Progenitor cell of endocrine pancreas (in vitro differentiated cells): Measurements from ENCODE around the gene EHBP1. TPM values are rescaled to one million over a fixed set of nuclear protein-coding genes. Genes with fewer than 3 reads are reported as not detected.

ENCODE experiments used
- DNase-seq: peaks from one replicate; pipeline ENCODE4 v3.0.0; 2021; ENCODE audit warnings: low spot score; ENCODE audit not compliant: unreplicated experiment
- H3K27ac Mint-ChIP-seq: 2 replicates; pipeline ENCODE4 v1.8.0; 2021; ENCODE audit warnings: mild to moderate bottlenecking, moderate library complexity, mixed read lengths
- H3K27me3 Mint-ChIP-seq: 2 replicates; pipeline ENCODE4 v1.8.0; 2021; ENCODE audit warnings: mixed read lengths
- H3K36me3 Mint-ChIP-seq: 2 replicates; pipeline ENCODE4 v1.8.0; 2022; ENCODE audit warnings: mixed read lengths; ENCODE audit not compliant: insufficient read depth
- H3K4me1 Mint-ChIP-seq: 2 replicates; pipeline ENCODE4 v1.8.0; 2021; ENCODE audit warnings: low read depth, mixed read lengths
- H3K4me3 Mint-ChIP-seq: 2 replicates; pipeline ENCODE4 v1.8.0; 2021; ENCODE audit warnings: low read depth, mild to moderate bottlenecking, moderate library complexity, mixed read lengths
- H3K9me3 Mint-ChIP-seq: 2 replicates; pipeline ENCODE4 v1.8.0; 2021; ENCODE audit warnings: low read depth, mixed read lengths
- CTCF ChIP-seq: fragments of 200-600 bp; sonication (generic); IDR thresholded peaks from one replicate; pipeline ENCODE4 v1.5.0; 2021; ENCODE audit warnings: antibody characterized with exemption, mild to moderate bottlenecking; ENCODE audit not compliant: unreplicated experiment
- total RNA-seq: library from RNA; stranded (reverse); gene quantifications from 2 replicates; pipeline ENCODE4 v1.2.1, GENCODE V29; 2021

The EHBP1 gene
- total RNA-seq, 1 donor from 2014 or later: 45.6 TPM

GRCh38 chr2:62966991-62967390 lies 261.5 kb downstream of the EHBP1 start:
- H3K36me3 Mint-ChIP-seq: peaks cover 4% of the 10 kb centered on the region
- peaks cover 11% of the 10 kb centered on the region for H3K27me3 Mint-ChIP-seq
- no peak overlapping the region for H3K27ac Mint-ChIP-seq
- no peak for TF ChIP-seq CTCF
- no peaks in the 10 kb centered on the region for H3K9me3 Mint-ChIP-seq
- peaks cover 9% of the 10 kb centered on the region for H3K4me1 Mint-ChIP-seq
- no peak overlapping the region for H3K4me3 Mint-ChIP-seq
- DNase-seq: no peak

GRCh38 chr2:62968168-62968567 lies 262.7 kb downstream of the EHBP1 start:
- DNase-seq: no peak

GRCh38 chr2:62968668-62969067 lies 263.2 kb downstream of the EHBP1 start:
- H3K4me1 Mint-ChIP-seq: peaks cover 21% of the 10 kb centered on the region

More at GRCh38 chr2:62968168-62968567, 262.7 kb downstream of the EHBP1 start:
- no peak overlapping the region for H3K4me3 Mint-ChIP-seq
- peaks cover 11% of the 10 kb centered on the region for H3K27me3 Mint-ChIP-seq
- peaks cover 19% of the 10 kb centered on the region for H3K4me1 Mint-ChIP-seq
- no peaks in the 10 kb centered on the region for H3K9me3 Mint-ChIP-seq
- TF ChIP-seq CTCF: no peak
- H3K27ac Mint-ChIP-seq: no peak overlapping the region
- peaks cover 4% of the 10 kb centered on the region for H3K36me3 Mint-ChIP-seq

GRCh38 chr2:62971936-62972335 lies 266.4 kb downstream of the EHBP1 start:
- no peak for DNase-seq
- Mint-ChIP-seq H3K4me1 (peaks cover 20% of the 10 kb centered on the region), H3K9me3 (no peaks in the 10 kb centered on the region), H3K27ac (no peak overlapping the region), H3K4me3 (no peak overlapping the region), H3K36me3 (no peaks in the 10 kb centered on the region), H3K27me3 (peaks cover 3% of the 10 kb centered on the region)
- no peak for TF ChIP-seq CTCF

More at GRCh38 chr2:62968668-62969067, 263.2 kb downstream of the EHBP1 start:
- peaks cover 4% of the 10 kb centered on the region for H3K36me3 Mint-ChIP-seq
- H3K9me3 Mint-ChIP-seq: no peaks in the 10 kb centered on the region
- no peak overlapping the region for H3K4me3 Mint-ChIP-seq
- H3K27me3 Mint-ChIP-seq: peaks cover 11% of the 10 kb centered on the region
- DNase-seq: no peak
- no peak overlapping the region for H3K27ac Mint-ChIP-seq
- no peak for TF ChIP-seq CTCF

- Mint-ChIP-seq H3K9me3 (no peaks in the 10 kb centered on the region), H3K4me1 (peaks cover 18% of the 10 kb centered on the region), H3K36me3 (no peaks in the 10 kb centered on the region), H3K4me3 (no peak overlapping the region), H3K27ac (peak overlapping the region; percentile 67), H3K27me3 (no peaks in the 10 kb centered on the region)
- no peak for TF ChIP-seq CTCF
- no peak for DNase-seq
These were observed 267.1 kb downstream of the EHBP1 start for GRCh38 chr2:62972601-62973000.
